H9 (cell line): Measurements from ENCODE around the gene SDK1. TPM values are rescaled to one million over a fixed set of nuclear protein-coding genes. Genes with fewer than 3 reads are reported as not detected.

Source experiments
- DNase-seq: peaks from one replicate; pipeline ENCODE4 v3.0.0-alpha.2; 2017
- H2AFZ ChIP-seq: one replicate; pipeline ENCODE4 v1.6.1; 2013; ENCODE audit warnings: mild to moderate bottlenecking, low read length, control low read depth, moderate library complexity
- H2AK5ac ChIP-seq: 2 replicates; pipeline ENCODE4 v1.6.1; 2013; ENCODE audit warnings: low read length, control low read depth, mixed read lengths; ENCODE audit not compliant: insufficient read length
- H2BK120ac ChIP-seq: one replicate; pipeline ENCODE4 v1.6.1; 2013; ENCODE audit warnings: low read depth, mild to moderate bottlenecking, low read length, control low read depth, inconsistent platforms; ENCODE audit not compliant: poor library complexity, severe bottlenecking
- H2BK12ac ChIP-seq: 2 replicates; pipeline ENCODE4 v1.6.1; 2013; ENCODE audit warnings: low read length, control low read depth, mixed read lengths, low read depth; ENCODE audit not compliant: insufficient read length
- H2BK15ac ChIP-seq: 2 replicates; pipeline ENCODE4 v1.6.1; 2013; ENCODE audit warnings: low read depth, low read length, control low read depth
- H2BK20ac ChIP-seq: one replicate; pipeline ENCODE4 v1.6.1; 2013; ENCODE audit warnings: low read depth, mild to moderate bottlenecking, low read length, control low read depth, inconsistent platforms; ENCODE audit not compliant: poor library complexity, severe bottlenecking
- H2BK5ac ChIP-seq: 2 replicates; pipeline ENCODE4 v1.6.1; 2013; ENCODE audit warnings: low read length, control low read depth, mixed read lengths; ENCODE audit not compliant: insufficient read length
- H3K14ac ChIP-seq: 2 replicates; pipeline ENCODE4 v1.6.1; 2013; ENCODE audit warnings: low read length, control low read depth; ENCODE audit not compliant: insufficient read depth
- H3K18ac ChIP-seq: 2 replicates; pipeline ENCODE4 v1.6.1; 2013; ENCODE audit warnings: low read depth, mild to moderate bottlenecking, mixed read lengths, low read length, control low read depth; ENCODE audit not compliant: insufficient read length
- H3K23ac ChIP-seq: 2 replicates; pipeline ENCODE4 v1.6.1; 2013; ENCODE audit warnings: low read length, control low read depth, mixed read lengths, low read depth; ENCODE audit not compliant: insufficient read length
- H3K23me2 ChIP-seq: 2 replicates; pipeline ENCODE4 v1.6.1; 2013; ENCODE audit warnings: low read depth, mild to moderate bottlenecking, mixed read lengths, low read length, control low read depth; ENCODE audit not compliant: insufficient read length, poor library complexity, severe bottlenecking
- H3K27ac ChIP-seq: 2 replicates; pipeline ENCODE4 v1.5.1; 2013; ENCODE audit warnings: low read length, control low read depth, mixed read lengths, low read depth; ENCODE audit not compliant: insufficient read length
- H3K27me3 ChIP-seq: 2 replicates; pipeline ENCODE4 v1.6.1; 2013; ENCODE audit warnings: low read length, control low read depth, inconsistent platforms; ENCODE audit not compliant: insufficient read depth
- H3K4ac ChIP-seq: 2 replicates; pipeline ENCODE4 v1.6.1; 2013; ENCODE audit warnings: low read depth, mild to moderate bottlenecking, control low read depth, inconsistent platforms, low read length, moderate library complexity
- H3K4me1 ChIP-seq: 2 replicates; pipeline ENCODE4 v1.6.1; 2013; ENCODE audit warnings: low read length, control low read depth, inconsistent platforms; ENCODE audit not compliant: insufficient read depth
- H3K4me2 ChIP-seq: 2 replicates; pipeline ENCODE4 v1.6.1; 2013; ENCODE audit warnings: low read length, control low read depth, mixed read lengths; ENCODE audit not compliant: insufficient read length, insufficient read depth
- H3K56ac ChIP-seq: 2 replicates; pipeline ENCODE4 v1.6.1; 2013; ENCODE audit warnings: low read depth, mild to moderate bottlenecking, mixed read lengths, low read length, control low read depth; ENCODE audit not compliant: insufficient read length
- H3K79me1 ChIP-seq: 2 replicates; pipeline ENCODE4 v1.6.1; 2013; ENCODE audit warnings: low read depth, mild to moderate bottlenecking, moderate library complexity, low read length, control low read depth, inconsistent platforms; ENCODE audit not compliant: insufficient read depth, poor library complexity, severe bottlenecking
- H3K79me2 ChIP-seq: 2 replicates; pipeline ENCODE4 v1.6.1; 2013; ENCODE audit warnings: low read length, control low read depth, inconsistent platforms; ENCODE audit not compliant: insufficient read depth
- H3K9ac ChIP-seq: 2 replicates; pipeline ENCODE4 v1.6.1; 2013; ENCODE audit warnings: low read length, control low read depth, mixed read lengths; ENCODE audit not compliant: insufficient read length; ENCODE audit errors: extremely low read depth
- H3K9me3 ChIP-seq: one replicate; pipeline ENCODE4 v1.6.1; 2013; ENCODE audit warnings: low read depth, low read length, inconsistent platforms; ENCODE audit not compliant: control insufficient read depth
- H3T11ph ChIP-seq: one replicate; pipeline ENCODE4 v1.6.1; 2013; ENCODE audit warnings: mild to moderate bottlenecking, low read length, control low read depth, inconsistent platforms
- H4K20me1 ChIP-seq: one replicate; pipeline ENCODE4 v1.6.1; 2013; ENCODE audit not compliant: control insufficient read depth, insufficient read length, insufficient read depth
- H4K5ac ChIP-seq: 2 replicates; pipeline ENCODE4 v1.6.1; 2013; ENCODE audit warnings: low read depth, mild to moderate bottlenecking, mixed read lengths, low read length, control low read depth; ENCODE audit not compliant: insufficient read length
- H4K8ac ChIP-seq: replicated peaks from 2 replicates; pipeline ENCODE4 v1.6.1; 2013; ENCODE audit warnings: low read length, control low read depth, mixed read lengths, low read depth; ENCODE audit not compliant: insufficient read length
- H4K91ac ChIP-seq: 2 replicates; pipeline ENCODE4 v1.6.1; 2013; ENCODE audit warnings: low read depth, mild to moderate bottlenecking, moderate library complexity, mixed read lengths, low read length, control low read depth; ENCODE audit not compliant: insufficient read length
- H3K27ac Mint-ChIP-seq, 3 experiments: 2 replicates in 2 of 3; 3 replicates in 1 of 3; pipeline ENCODE4 v1.8.0; 2020 to 2021; ENCODE audit warnings: mixed read lengths in 3 of 3, mild to moderate bottlenecking in 1 of 3, moderate library complexity in 1 of 3
- H3K27me3 Mint-ChIP-seq: 2 replicates; pipeline ENCODE4 v1.8.0; 2021; ENCODE audit warnings: low read depth, mild to moderate bottlenecking, moderate library complexity, mixed read lengths
- H3K36me3 Mint-ChIP-seq, 3 experiments: 2 replicates in 2 of 3; 3 replicates in 1 of 3; pipeline ENCODE4 v1.8.0; 2020 to 2021; ENCODE audit warnings: low read depth in 3 of 3, mixed read lengths in 3 of 3; ENCODE audit not compliant: insufficient read depth in 1 of 3
- H3K4me1 Mint-ChIP-seq, 2 experiments: 2 replicates each; pipeline ENCODE4 v1.8.0; 2020; ENCODE audit warnings: mixed read lengths in 2 of 2
- H3K4me3 Mint-ChIP-seq, 2 experiments: 2 replicates in 1 of 2; 3 replicates in 1 of 2; pipeline ENCODE4 v1.8.0; 2020 to 2021; ENCODE audit warnings: mild to moderate bottlenecking in 2 of 2, mixed read lengths in 2 of 2, moderate library complexity in 1 of 2
- H3K9me3 Mint-ChIP-seq, 2 experiments: 2 replicates in 1 of 2; 3 replicates in 1 of 2; pipeline ENCODE4 v1.8.0; 2020; ENCODE audit warnings: mild to moderate bottlenecking in 2 of 2, mixed read lengths in 2 of 2, moderate library complexity in 1 of 2
- CTCF ChIP-seq: fragments of 200-600 bp; sonication (generic); conservative IDR thresholded peaks from 3 replicates; pipeline ENCODE4 v1.8.0; 2021; ENCODE audit warnings: antibody characterized with exemption, mild to moderate bottlenecking
- WGBS: extraction: QIAGEN DNeasy Blood & Tissue Kit; methylation state at CpG from one replicate; pipeline ENCODE4 v1.1.7; 2013; ENCODE audit warnings: missing lambda C conversion rate, low lambda C conversion rate, mixed read lengths; ENCODE audit not compliant: insufficient read length; ENCODE audit errors: extremely low coverage; 5-methylcytosine and 5-hydroxymethylcytosine counted together
- total RNA-seq: library from RNA; stranded (reverse); gene quantifications from 2 replicates; pipeline ENCODE4 v1.2.1, GENCODE V29; 2021

Gene SDK1
- total RNA-seq, 1 experiment from 2014 or later, result 8.7 TPM

DNA sequence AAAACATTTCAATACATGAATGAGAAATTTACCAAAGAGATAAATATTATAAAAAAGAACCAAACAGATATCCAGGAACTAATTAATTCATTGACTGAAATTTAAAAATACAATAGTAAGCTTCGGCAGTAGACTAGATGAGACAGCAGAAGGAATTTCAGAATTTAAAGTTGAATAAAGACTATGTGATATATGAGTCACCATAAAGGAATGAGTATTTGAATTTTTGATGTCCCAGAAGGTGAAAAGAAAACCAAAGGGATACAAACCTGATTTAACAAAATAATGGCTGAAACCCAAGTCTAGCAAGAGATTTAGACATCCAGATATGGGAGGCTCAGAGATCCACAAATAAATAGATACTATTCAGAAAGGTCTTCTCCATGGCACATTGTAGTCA, 757.1 kb downstream of the SDK1 start:
- Mint-ChIP-seq H3K4me3 (no peak overlapping the region), H3K4me1 (0 out of 4 replicates have a peak, but pooled peaks cover 0 to 3% of the 10 kb centered on the region in 2 experiments), H3K9me3 (peaks cover 2 to 3% of the 10 kb centered on the region in 2 experiments; a peak in 3 of 5 replicates), H3K27ac (no peak overlapping the region), H3K36me3 (peaks cover 2 to 10% (median 7%) of the 10 kb centered on the region in 3 experiments; a peak in 5 of 7 replicates), H3K27me3 (no peaks in the 10 kb centered on the region)
- Histone ChIP-seq H3K4ac (no peak overlapping the region), H3K27ac (no peak overlapping the region), H3K27me3 (no peaks in the 10 kb centered on the region), H3K79me1 (no peaks in the 10 kb centered on the region), H3K14ac (no peak overlapping the region), H4K91ac (no peak overlapping the region), H3K23ac (no peak overlapping the region), H2BK120ac (no peak overlapping the region), H3K9ac (no peak overlapping the region), H4K8ac (no peak overlapping the region), H3K9me3 (no peaks in the 10 kb centered on the region), H2BK15ac (no peak overlapping the region), H3K56ac (no peak overlapping the region), H2BK5ac (no peak overlapping the region), H2AK5ac (no peak overlapping the region), H3K4me2 (no peak overlapping the region), H3T11ph (no peak overlapping the region), H4K5ac (no peak overlapping the region), H3K79me2 (no peaks in the 10 kb centered on the region), H3K18ac (no peak overlapping the region), H2BK20ac (no peak overlapping the region), H2AFZ (no peak overlapping the region), H2BK12ac (no peak overlapping the region), H3K23me2 (no peaks in the 10 kb centered on the region), H4K20me1 (no peaks in the 10 kb centered on the region), H3K4me1 (no peaks in the 10 kb centered on the region)
- no CpG with 5 or more reads among the region's 1 CpG for whole genome bisulfite sequencing
- no peak for DNase-seq
- no peak for TF ChIP-seq CTCF
